HG03280 (cell line): ENCODE measurements around the gene C22orf15.
A peak's percentile ranks its signal among the peaks of the same experiment; 100 is the strongest.

Experiments
- ATAC-seq: cut with Tn5 transposase; IDR thresholded peaks from one replicate; pipeline ENCODE4 v1.9.1; 2021; ENCODE audit warnings: mild to moderate bottlenecking, moderate library complexity; ENCODE audit not compliant: unreplicated experiment

The C22orf15 gene

DNA sequence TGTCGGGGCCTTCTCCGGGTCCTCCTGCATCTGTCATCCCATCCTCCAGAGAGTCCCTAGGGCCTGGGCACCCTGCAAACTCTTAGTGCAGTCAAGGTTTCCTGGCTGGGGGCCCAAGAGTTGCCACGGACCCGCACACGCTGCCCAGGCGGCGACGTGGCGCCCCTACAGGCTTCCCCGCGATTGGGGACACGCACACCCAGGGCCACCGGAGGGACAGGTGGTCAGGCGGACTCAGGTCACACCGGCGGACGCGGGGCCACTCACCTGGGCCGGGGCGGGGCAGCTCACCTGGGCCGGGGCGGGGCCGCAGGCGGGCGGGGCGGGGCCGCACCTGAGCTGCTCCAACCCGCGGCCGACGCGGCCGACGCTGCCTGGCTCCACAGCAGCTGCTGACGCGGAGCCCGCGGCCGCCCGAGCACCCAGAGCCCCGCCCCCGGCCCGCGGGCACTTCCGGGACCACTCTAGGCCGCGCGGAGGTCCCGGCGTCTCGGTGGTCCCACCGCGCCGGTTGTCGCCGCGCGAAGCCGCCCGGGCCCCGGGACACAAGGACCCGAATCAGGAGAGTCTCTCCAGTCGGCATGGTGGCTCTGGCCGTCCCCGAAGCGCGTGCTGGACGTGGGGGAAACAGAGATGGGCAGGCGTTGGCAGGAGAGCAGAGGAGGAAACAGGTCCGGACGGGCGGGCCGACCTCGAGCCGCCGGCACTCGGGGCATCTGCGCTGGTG is 11.9 kb upstream of the C22orf15 start, which contains the start of gene ZNF70:
Gene ZNF70, minus strand, starts transcription at position 399 of the 727 bp plus-strand sequence. CDS start 5,972 bp downstream, outside the sequence.
- ATAC-seq = peak; percentile 82

DNA sequence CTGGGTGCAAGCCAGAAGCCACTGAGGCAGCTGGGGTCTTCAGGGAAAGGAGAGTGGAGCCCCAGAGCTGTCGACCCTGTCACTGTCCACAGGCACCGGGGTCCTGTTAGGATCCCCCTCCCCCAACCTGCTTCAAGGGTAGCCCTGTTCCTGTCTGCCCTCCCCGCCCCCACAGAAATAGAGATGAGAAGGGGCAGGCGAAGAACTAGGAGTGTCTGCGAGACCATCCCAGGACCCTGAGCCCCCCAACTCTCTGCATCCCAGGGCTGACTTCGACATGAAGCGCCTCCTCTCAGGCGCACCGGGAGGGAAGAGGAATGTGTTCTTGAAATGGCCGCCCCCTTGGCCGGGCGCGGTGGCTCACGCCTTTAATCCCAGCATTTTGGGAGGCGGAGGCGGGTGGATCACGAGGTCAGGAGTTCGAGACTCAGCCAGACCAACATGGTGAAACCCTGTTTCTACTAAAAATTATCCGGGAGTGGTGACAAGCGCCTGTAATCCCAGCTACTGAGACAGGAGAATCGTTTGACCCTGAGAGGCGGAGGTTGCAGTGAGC is 11.3 kb upstream of the C22orf15 start:
- ATAC-seq = no peak

GRCh38 chr22:23752090-23752691 is 10.6 kb upstream of the C22orf15 start:
- ATAC-seq = no peak

- no peak for ATAC-seq
These were observed 10.0 kb upstream of the C22orf15 start for GRCh38 chr22:23752750-23753149.

DNA sequence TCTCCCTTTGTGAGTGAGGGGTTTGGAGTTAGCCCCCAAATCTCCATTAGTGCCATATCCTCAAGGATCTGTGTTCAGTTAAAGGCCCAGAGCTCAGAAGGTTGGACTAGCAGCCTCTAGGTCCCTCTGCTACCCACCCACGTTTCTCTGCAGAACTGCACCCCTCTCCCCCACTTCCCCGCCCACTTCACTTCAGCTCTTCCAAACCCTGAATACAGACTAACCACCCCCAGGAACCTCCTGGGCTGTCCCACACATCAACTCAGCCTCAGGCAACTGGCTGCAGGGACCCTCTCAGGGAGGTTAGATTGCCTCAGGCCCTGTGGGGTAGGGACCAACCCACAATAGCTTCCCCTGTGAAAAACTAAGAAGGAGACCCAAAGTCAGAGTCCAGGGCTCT is 9.4 kb upstream of the C22orf15 start:
- ATAC-seq = no peak

- no peak for ATAC-seq
These were observed 8.4 kb upstream of the C22orf15 start, which contains the start of gene VPREB3 for GRCh38 chr22:23754220-23754919. VPREB3 (minus strand) TSS chr22:23754425; CDS start chr22:23754363, 62 bp downstream.

- no peak for ATAC-seq
These were observed 7.7 kb upstream of the C22orf15 start for GRCh38 chr22:23754980-23755636.

- no peak for ATAC-seq
These were observed 7.1 kb upstream of the C22orf15 start for GRCh38 chr22:23755711-23756110.

GRCh38 chr22:23756891-23757290 is 5.9 kb upstream of the C22orf15 start:
- no peak for ATAC-seq

GRCh38 chr22:23759566-23759965 is 3.2 kb upstream of the C22orf15 start:
- no peak for ATAC-seq

DNA sequence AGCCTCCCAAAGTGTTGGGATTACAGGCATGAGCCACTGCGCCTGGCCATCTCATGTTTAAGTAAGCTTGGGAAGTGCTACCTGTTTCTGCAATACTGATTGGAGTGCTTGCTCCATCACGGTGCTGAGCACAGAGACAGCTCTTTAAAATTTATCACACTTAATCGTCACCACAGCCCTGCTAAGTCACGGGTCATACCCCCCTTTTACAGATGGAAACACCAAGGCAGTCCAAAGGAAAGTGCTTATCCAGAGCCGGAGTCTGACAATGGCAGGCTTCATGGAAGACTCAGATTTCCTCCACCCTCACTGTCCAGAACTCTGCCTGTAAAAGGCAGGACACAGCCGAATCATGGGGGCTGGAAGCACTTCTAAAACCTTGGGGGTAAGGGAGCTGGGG is 2.7 kb upstream of the C22orf15 start:
- ATAC-seq = no peak

GRCh38 chr22:23763579-23763945 is 772 bp downstream of the C22orf15 start:
- no peak for ATAC-seq

DNA sequence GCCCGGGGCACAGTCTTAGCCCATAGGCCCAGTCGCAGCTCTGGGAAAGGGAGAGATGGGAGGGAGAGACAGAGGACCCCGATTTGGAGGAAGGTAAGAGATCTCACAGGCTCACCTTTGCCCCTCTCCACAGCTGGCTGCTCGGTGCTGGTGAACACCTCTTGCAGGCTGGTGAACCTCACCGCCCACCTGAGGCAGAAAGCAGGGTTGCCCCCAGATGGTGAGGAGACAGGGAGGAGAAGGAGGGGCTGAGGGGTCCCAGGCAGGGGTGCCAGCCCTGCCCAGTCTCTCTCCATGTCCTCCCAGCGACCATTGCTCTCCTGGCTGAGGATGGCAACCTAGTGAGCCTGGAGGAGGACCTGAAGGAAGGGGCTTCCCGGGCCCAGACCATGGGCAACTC is 1.2 kb downstream of the C22orf15 start:
- no peak for ATAC-seq

DNA sequence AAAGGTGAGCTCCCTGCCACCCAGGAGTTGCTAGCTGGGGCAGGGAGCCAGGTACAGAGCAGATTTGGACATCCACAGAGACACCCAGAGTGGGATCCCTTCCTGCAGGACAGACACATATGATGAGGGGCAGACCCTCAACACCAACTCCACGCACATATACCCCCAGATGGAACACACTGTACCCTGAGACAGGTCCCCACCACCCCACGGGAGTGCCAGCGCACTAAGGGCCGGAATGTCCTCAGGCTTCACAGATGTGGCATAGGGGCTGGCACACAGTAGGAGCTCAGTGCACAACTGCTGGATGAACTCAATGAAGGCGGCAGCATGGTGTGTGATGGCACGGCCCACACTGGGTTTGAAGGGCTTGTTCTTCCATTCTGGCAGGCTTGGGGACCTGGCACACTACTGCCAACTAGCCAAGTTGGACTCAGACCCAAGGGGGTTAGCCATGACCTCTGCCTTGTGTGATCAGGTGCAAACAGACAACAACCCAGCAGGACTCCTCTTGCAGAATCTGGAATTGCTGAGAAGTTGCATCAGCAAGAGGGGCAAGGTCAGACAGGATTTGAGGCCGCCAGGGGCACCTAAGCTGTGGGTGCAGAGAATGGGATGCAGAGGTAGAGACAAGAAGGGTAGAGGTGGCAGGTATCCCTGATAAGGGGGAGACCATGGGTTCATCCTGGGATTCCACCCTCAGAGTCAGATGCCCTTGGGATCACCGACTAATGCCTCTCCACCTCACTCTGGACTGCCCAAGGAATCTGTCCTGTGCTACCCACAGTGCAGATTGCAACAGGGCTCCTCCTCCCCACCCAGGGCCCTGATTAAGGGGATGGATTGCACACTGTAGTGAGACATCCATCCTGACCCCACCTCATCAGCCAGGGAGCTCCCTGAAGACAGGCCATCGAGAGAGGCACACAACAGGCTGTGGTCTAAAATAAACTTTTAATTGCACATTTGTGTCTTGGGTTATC is 2.4 kb downstream of the C22orf15 start:
- no peak for ATAC-seq

DNA sequence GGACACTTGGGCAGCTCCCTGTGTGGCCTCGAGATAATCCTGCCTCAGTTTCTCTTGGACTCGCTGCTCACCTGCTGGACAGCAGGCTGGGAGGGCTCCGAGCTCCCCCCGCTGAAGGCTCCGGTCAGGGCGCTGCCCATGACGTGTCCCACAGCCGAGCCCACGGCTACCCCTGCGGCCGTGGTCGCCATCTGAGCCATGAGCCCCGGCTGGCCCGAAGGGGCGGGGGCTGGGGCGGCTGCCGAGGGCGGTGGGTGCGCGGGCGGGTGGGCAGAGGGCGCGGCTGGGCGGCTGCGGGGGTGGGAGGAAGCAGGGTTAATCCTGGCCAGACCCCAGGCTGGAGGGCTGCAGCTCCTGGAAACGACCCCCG is 4.5 kb downstream of the C22orf15 start:
- no peak for ATAC-seq

- ATAC-seq = peak; percentile 64
These were observed 5.1 kb downstream of the C22orf15 start, which contains the start of gene CHCHD10 for GRCh38 chr22:23767673-23768548. CHCHD10 (minus strand) TSS chr22:23767972; CDS start chr22:23767874, 98 bp downstream.

DNA sequence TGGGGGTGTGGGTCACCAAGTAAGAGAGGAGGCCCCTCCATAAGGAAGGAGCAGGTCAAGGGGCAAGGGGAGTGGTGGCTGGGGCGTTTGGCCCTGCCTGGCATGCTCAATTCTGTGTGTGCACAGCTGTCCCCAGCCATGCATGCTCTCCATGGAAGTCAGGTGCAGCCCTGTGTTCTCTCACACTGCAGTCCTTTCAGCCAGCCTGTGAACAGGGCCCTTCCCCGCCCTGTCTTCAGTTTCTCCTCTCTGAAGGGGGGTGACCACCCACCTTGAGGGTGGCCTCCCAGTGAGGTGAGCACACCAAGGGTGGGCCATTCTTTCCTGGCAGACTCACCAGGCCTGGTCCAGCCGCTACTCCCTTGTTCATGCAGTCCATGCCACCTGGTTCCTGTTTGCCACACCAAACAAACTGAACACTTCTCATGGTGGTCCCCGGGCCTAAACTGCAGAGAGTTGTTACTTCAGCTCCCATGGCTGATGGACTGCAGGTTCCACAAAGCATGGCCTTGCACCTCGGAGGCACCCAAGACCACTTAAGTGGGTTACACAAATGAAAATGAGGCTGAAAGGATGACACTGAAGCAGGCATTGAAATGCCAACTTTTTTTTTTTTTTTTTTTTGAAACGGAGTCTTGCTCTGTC is 6.7 kb downstream of the C22orf15 start:
- ATAC-seq = no peak

DNA sequence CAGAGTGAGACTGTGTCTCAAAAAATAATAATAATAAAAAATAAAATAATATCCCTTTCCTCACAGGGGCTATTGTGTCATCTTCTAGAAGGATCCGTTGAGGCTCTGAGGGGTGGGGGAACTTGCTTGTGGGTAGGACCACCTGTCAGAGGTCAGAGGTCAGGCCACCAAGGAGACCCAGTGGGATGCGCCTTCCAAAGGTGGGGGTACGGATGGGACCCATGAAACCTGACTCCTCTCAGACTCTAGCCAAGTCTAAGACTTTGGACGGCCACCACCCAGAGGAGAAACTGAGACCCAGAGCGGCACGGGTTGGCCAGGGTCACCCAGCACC is 9.5 kb downstream of the C22orf15 start:
- no peak for ATAC-seq
